Vagina (tissue), 2 donors: ENCODE data around the gene STK32B. TPM values are rescaled to one million over a fixed set of nuclear protein-coding genes. Genes with fewer than 3 reads are reported as not detected.

Source experiments
- DNase-seq, 2 donors: peaks; one replicate each; pipeline ENCODE4 v3.0.0-alpha.2; 2017; ENCODE audit errors: extremely low spot score in 2 of 2
- H3K27ac ChIP-seq: fragments of 200-600 bp; sonication (generic); one replicate; pipeline ENCODE4 v1.5.1; 2019
- H3K27me3 ChIP-seq: fragments of 200-600 bp; sonication (generic); one replicate; pipeline ENCODE4 v1.5.1; 2019
- H3K36me3 ChIP-seq, 2 donors: fragments of 200-600 bp; sonication (generic); one replicate each; pipeline ENCODE4 v1.5.1; 2017 to 2019
- H3K4me1 ChIP-seq: fragments of 200-600 bp; sonication (generic); one replicate; pipeline ENCODE4 v1.5.1; 2019
- H3K4me3 ChIP-seq, 2 donors: fragments of 200-600 bp; sonication (generic); 1 replicate in 1 of 2; 2 replicates in 1 of 2; pipeline ENCODE4 v1.5.1; 2016 to 2019
- H3K9me3 ChIP-seq: fragments of 200-600 bp; sonication (generic); one replicate; pipeline ENCODE4 v1.5.1; 2019
- CTCF ChIP-seq, 3 experiments: fragments of 450-650 bp in 2 of 3; fragments of 200-600 bp in 1 of 3; sonication (generic) in 1 of 3; IDR thresholded peaks; one replicate each; pipeline ENCODE4 v1.5.1; 2017 to 2019; ENCODE audit warnings: antibody characterized with exemption in 3 of 3, mild to moderate bottlenecking in 2 of 3, moderate library complexity in 2 of 3
- POLR2A ChIP-seq, 2 donors: fragments of 450-650 bp; IDR thresholded peaks; one replicate each; pipeline ENCODE4 v1.6.1; 2017; ENCODE audit warnings: antibody characterized with exemption in 2 of 2, mild to moderate bottlenecking in 2 of 2, moderate library complexity in 2 of 2
- POLR2AphosphoS5 ChIP-seq, 2 donors: sonication (generic); formaldehyde crosslinking; IDR thresholded peaks; one replicate each; pipeline ENCODE4 v1.9.0; 2017; ENCODE audit warnings: antibody characterized with exemption in 2 of 2, mild to moderate bottlenecking in 2 of 2, low read depth in 1 of 2; ENCODE audit not compliant: insufficient read depth in 1 of 2
- intact Hi-C: fragments of 100-400 bp; cut with DNase I; formaldehyde crosslinking; loops from one replicate; pipeline ENCODE4 v1.15.1; 2023
- total RNA-seq: library from RNA; depleted of rRNA; stranded (reverse); fragments of >200 nt; gene quantifications from one replicate; pipeline ENCODE4 v1.2.3, GENCODE V29; 2016

STK32B gene
- total RNA-seq, 1 donor from 2014 or later = 6.4 TPM

GRCh38 chr4:5048721-5049120, 2.6 kb upstream of the STK32B start:
- TF ChIP-seq CTCF (IDR thresholded peaks at IDR 0.05) (no peak), POLR2A (IDR thresholded peaks at IDR 0.05) (no peak), POLR2AphosphoS5 (IDR thresholded peaks at IDR 0.05; ENCODE audit: insufficient read depth in 1 of 2, low read depth in 1 of 2) (no peak)
- H3K27ac ChIP-seq = no peak overlapping the region
- no peaks in the 10 kb centered on the region for H3K27me3 ChIP-seq
- intact Hi-C loops = no loop called here
- peaks cover 7% of the 10 kb centered on the region for H3K4me1 ChIP-seq
- no peaks in the 10 kb centered on the region for H3K9me3 ChIP-seq
- no peak overlapping the region for H3K4me3 ChIP-seq
- peak; percentile 58 to 65 for DNase-seq
- no peaks in the 10 kb centered on the region for H3K36me3 ChIP-seq

GRCh38 chr4:5050520-5051277, 581 bp upstream of the STK32B start:
- Histone ChIP-seq H3K36me3 (no peaks in the 10 kb centered on the region), H3K27me3 (no peaks in the 10 kb centered on the region), H3K4me1 (peaks cover 7% of the 10 kb centered on the region), H3K27ac (peak overlapping the region; percentile 64), H3K4me3 (peak overlapping the region; percentile 49 to 64), H3K9me3 (no peaks in the 10 kb centered on the region)
- DNase-seq = peak; percentile 84 to 95
- intact Hi-C loops = no loop called here
- TF ChIP-seq POLR2AphosphoS5 (IDR thresholded peaks at IDR 0.05; ENCODE audit: insufficient read depth in 1 of 2, low read depth in 1 of 2) (peak in 1 of 2 donors; percentile 28), POLR2A (IDR thresholded peaks at IDR 0.05) (no peak), CTCF (IDR thresholded peaks at IDR 0.05) (peak; percentile 32 to 66 (median 64))

- TF ChIP-seq CTCF (IDR thresholded peaks at IDR 0.05) = no peak
- no peak for TF ChIP-seq POLR2A (IDR thresholded peaks at IDR 0.05)
- TF ChIP-seq POLR2AphosphoS5 (IDR thresholded peaks at IDR 0.05; ENCODE audit: insufficient read depth in 1 of 2, low read depth in 1 of 2) = no peak
- Histone ChIP-seq H3K27ac (peak overlapping the region; percentile 64), H3K4me1 (peaks cover 7% of the 10 kb centered on the region), H3K4me3 (peak overlapping the region; percentile 49 to 64), H3K9me3 (no peaks in the 10 kb centered on the region), H3K36me3 (no peaks in the 10 kb centered on the region), H3K27me3 (no peaks in the 10 kb centered on the region)
- intact Hi-C loops = no loop called here
- DNase-seq = peak; percentile 28 to 86
These were observed 973 bp downstream of the STK32B start for GRCh38 chr4:5052204-5052702.

- H3K27me3 ChIP-seq = no peaks in the 10 kb centered on the region
- no peaks in the 10 kb centered on the region for H3K9me3 ChIP-seq
- intact Hi-C loops = no loop called here
- peaks cover 7% of the 10 kb centered on the region for H3K4me1 ChIP-seq
- H3K4me3 ChIP-seq = no peak overlapping the region
- H3K27ac ChIP-seq = no peak overlapping the region
- TF ChIP-seq CTCF (IDR thresholded peaks at IDR 0.05) (no peak), POLR2A (IDR thresholded peaks at IDR 0.05) (no peak), POLR2AphosphoS5 (IDR thresholded peaks at IDR 0.05; ENCODE audit: insufficient read depth in 1 of 2, low read depth in 1 of 2) (no peak)
- no peaks in the 10 kb centered on the region for H3K36me3 ChIP-seq
- DNase-seq = peak; percentile 74 to 82
These were observed 1.6 kb downstream of the STK32B start for GRCh38 chr4:5052726-5053425.
